Gastrocnemius medialis (tissue), 4 donors: Measurements from ENCODE around the gene GDPD5. TPM values are rescaled to one million over a fixed set of nuclear protein-coding genes. Genes with fewer than 3 reads are reported as not detected.

Experiments used
- ATAC-seq, 2 donors: fragments of 150-250 bp; one replicate each; pipeline ENCODE4 v1.9.1; 2016
- DNase-seq, 2 donors: peaks; one replicate each; pipeline ENCODE4 v3.0.0-alpha.2; 2019
- H3K27ac ChIP-seq, 4 donors: fragments of 200-600 bp; sonication (generic); 1 replicate in 1 of 4; 2 replicates in 3 of 4; pipeline ENCODE4 v1.5.1; 2016 to 2018; ENCODE audit warnings: mild to moderate bottlenecking in 2 of 4, moderate library complexity in 1 of 4
- H3K27me3 ChIP-seq, 3 donors: fragments of 200-600 bp; sonication (generic) in 2 of 3; 1 replicate in 1 of 3; 2 replicates in 2 of 3; pipeline versions ENCODE4 v1.5.1 to v1.6.0; 2016 to 2019; ENCODE audit warnings: mild to moderate bottlenecking in 1 of 3, moderate library complexity in 1 of 3
- H3K36me3 ChIP-seq, 2 donors: fragments of 200-600 bp; sonication (generic) in 1 of 2; one replicate each; pipeline ENCODE4 v1.5.1; 2017 to 2018
- H3K4me1 ChIP-seq, 2 donors: fragments of 200-600 bp; sonication (generic) in 1 of 2; one replicate each; pipeline ENCODE4 v1.5.1; 2016 to 2017; ENCODE audit warnings: mild to moderate bottlenecking in 2 of 2
- H3K4me3 ChIP-seq, 4 donors: fragments of 200-600 bp; sonication (generic) in 3 of 4; 1 replicate in 1 of 4; 2 replicates in 3 of 4; pipeline ENCODE4 v1.5.1; 2016 to 2019; ENCODE audit warnings: mild to moderate bottlenecking in 2 of 4
- H3K9me3 ChIP-seq, 3 donors: fragments of 200-600 bp; sonication (generic) in 2 of 3; 1 replicate in 1 of 3; 2 replicates in 2 of 3; pipeline ENCODE4 v1.5.1; 2016 to 2019
- CTCF ChIP-seq, 5 experiments: fragments of 450-650 bp in 3 of 5; fragments of 200-600 bp in 2 of 5; sonication (generic) in 2 of 5; IDR thresholded peaks in 4 of 5; conservative IDR thresholded peaks in 1 of 5; 1 replicate in 4 of 5; 2 replicates in 1 of 5; pipeline ENCODE4 v1.5.1; 2016 to 2019; ENCODE audit warnings: antibody characterized with exemption in 5 of 5, mild to moderate bottlenecking in 3 of 5, moderate library complexity in 3 of 5
- POLR2A ChIP-seq, 2 donors: fragments of 450-650 bp; IDR thresholded peaks; one replicate each; pipeline ENCODE4 v1.6.1; 2017; ENCODE audit warnings: antibody characterized with exemption in 2 of 2, mild to moderate bottlenecking in 2 of 2, moderate library complexity in 2 of 2
- in situ Hi-C, 4 donors: fragments of 200-750 bp; cut with MboI; loops; one replicate each; pipeline versions ENCODE4 v1.15.0 to v1.8.0; 2017; ENCODE audit warnings: low sequenced_read_pairs in 4 of 4
- intact Hi-C: fragments of 100-400 bp; cut with DNase I; formaldehyde crosslinking; loops from one replicate; pipeline ENCODE4 v1.15.1; 2023; ENCODE audit warnings: low total_unique reads
- total RNA-seq, 4 donors: library from RNA; depleted of rRNA; stranded (reverse); fragments of >200 nt; gene quantifications; one replicate each; pipeline versions ENCODE4 v1.1.0 to v1.2.3, GENCODE V29; 2016

Gene GDPD5
- total RNA-seq, 4 donors from 2014 or later = 5.6 to 12.6 (median 11.2) TPM

- in situ Hi-C loops (no loop called here), intact Hi-C loops (no loop called here)
- H3K4me3 ChIP-seq = peak overlapping the region in 2 of 4 donors; percentile 18 to 27
- TF ChIP-seq CTCF (IDR thresholded peaks at IDR 0.05 in 4 of 5, conservative IDR thresholded peaks at IDR 0.05 in 1 of 5) (no peak), POLR2A (IDR thresholded peaks at IDR 0.05) (peak; percentile 8 to 28)
- DNase-seq (peak; percentile 64), ATAC-seq (peak; percentile 51 to 64)
- no peaks in the 10 kb centered on the region for H3K9me3 ChIP-seq
- H3K27ac ChIP-seq = peak overlapping the region; percentile 47 to 78 (median 75)
- no peaks in the 10 kb centered on the region for H3K36me3 ChIP-seq
- H3K27me3 ChIP-seq = no peaks in the 10 kb centered on the region
- peaks cover 21 to 31% of the 10 kb centered on the region in 2 donors for H3K4me1 ChIP-seq
These were observed 28.7 kb upstream of the GDPD5 start for GRCh38 chr11:75554258-75555022.

- in situ Hi-C loops (no loop called here), intact Hi-C loops (no loop called here)
- H3K4me1 ChIP-seq = peaks cover 15 to 26% of the 10 kb centered on the region in 2 donors
- H3K9me3 ChIP-seq = no peaks in the 10 kb centered on the region
- H3K27ac ChIP-seq = peak overlapping the region; percentile 47 to 78 (median 75)
- peak in 1 of 2 donors; percentile 5 for ATAC-seq
- no peaks in the 10 kb centered on the region for H3K36me3 ChIP-seq
- TF ChIP-seq POLR2A (IDR thresholded peaks at IDR 0.05) = no peak
- no peak for TF ChIP-seq CTCF (IDR thresholded peaks at IDR 0.05 in 4 of 5, conservative IDR thresholded peaks at IDR 0.05 in 1 of 5)
- H3K27me3 ChIP-seq = no peaks in the 10 kb centered on the region
- no peak for DNase-seq
- H3K4me3 ChIP-seq = peak overlapping the region in 1 of 4 donors; percentile 9
These were observed 28.1 kb upstream of the GDPD5 start for GRCh38 chr11:75553889-75554257.

GRCh38 chr11:75553182-75553581, 27.4 kb upstream of the GDPD5 start:
- H3K27ac ChIP-seq = peak overlapping the region in 2 of 4 donors; percentile 77 to 78
- no peaks in the 10 kb centered on the region for H3K9me3 ChIP-seq
- H3K27me3 ChIP-seq = no peaks in the 10 kb centered on the region
- intact Hi-C loops (no loop called here), in situ Hi-C loops (no loop called here)
- ATAC-seq (no peak), DNase-seq (no peak)
- no peaks in the 10 kb centered on the region for H3K36me3 ChIP-seq
- H3K4me1 ChIP-seq = peaks cover 8 to 19% of the 10 kb centered on the region in 2 donors
- TF ChIP-seq CTCF (IDR thresholded peaks at IDR 0.05 in 4 of 5, conservative IDR thresholded peaks at IDR 0.05 in 1 of 5) (no peak), POLR2A (IDR thresholded peaks at IDR 0.05) (no peak)
- no peak overlapping the region for H3K4me3 ChIP-seq

- H3K9me3 ChIP-seq = no peaks in the 10 kb centered on the region
- peaks cover 5 to 8% of the 10 kb centered on the region in 2 donors for H3K4me1 ChIP-seq
- no peaks in the 10 kb centered on the region for H3K36me3 ChIP-seq
- intact Hi-C loops = no loop called here
- no peak overlapping the region for H3K4me3 ChIP-seq
- H3K27me3 ChIP-seq = no peaks in the 10 kb centered on the region
- DNase-seq (no peak), ATAC-seq (no peak)
- in situ Hi-C loops = loop anchor here in 3 of 4 donors (5.0 to 25.0 kb wide), 3 partner anchors 33 to 262 kb away; no protein-coding TSS in a partner anchor
- no peak overlapping the region for H3K27ac ChIP-seq
- TF ChIP-seq CTCF (IDR thresholded peaks at IDR 0.05 in 4 of 5, conservative IDR thresholded peaks at IDR 0.05 in 1 of 5) = no peak
- no peak for TF ChIP-seq POLR2A (IDR thresholded peaks at IDR 0.05)
These were observed 23.7 kb upstream of the GDPD5 start for GRCh38 chr11:75549370-75549958.
